Ovary (tissue), 3 donors: Measurements from ENCODE around the gene PAQR7.

ENCODE experiments used
- EP300 ChIP-seq: sonication (generic); formaldehyde crosslinking; IDR thresholded peaks from one replicate; pipeline ENCODE4 v1.6.1; 2017; ENCODE audit warnings: antibody characterized with exemption
- TF ChIP-seq, protein P1 (sequence below), 3 donors: fragments of 450-650 bp in 2 of 3; fragments of 200-600 bp in 1 of 3; IDR thresholded peaks; one replicate each; pipeline versions ENCODE4 v1.5.1 to v1.8.0; 2016 to 2022; ENCODE audit warnings: antibody characterized with exemption in 3 of 3, mild to moderate bottlenecking in 1 of 3
- donor health status: DM: no; HTN: no; CAD: no.

DNA sequence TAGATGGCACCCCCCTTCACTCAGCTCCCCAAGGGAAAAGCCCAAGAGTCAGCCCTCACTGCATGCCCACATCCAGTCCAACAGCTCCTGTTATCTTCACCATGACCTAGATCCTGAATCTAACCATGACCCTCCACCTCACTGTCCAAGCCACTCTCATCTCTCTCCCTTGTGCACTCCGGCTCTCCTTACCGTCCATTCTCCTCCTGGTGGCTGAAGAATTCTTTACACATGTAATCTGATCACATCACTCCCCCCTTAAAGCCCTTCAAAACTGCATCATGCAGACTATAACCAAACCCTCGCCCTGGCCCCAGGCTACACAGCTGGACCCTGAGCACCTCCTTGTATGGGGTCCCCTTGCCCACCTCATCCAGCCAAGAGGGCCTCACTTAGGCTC lies 14.0 kb upstream of the PAQR7 start:
- TF ChIP-seq, protein P1, sequence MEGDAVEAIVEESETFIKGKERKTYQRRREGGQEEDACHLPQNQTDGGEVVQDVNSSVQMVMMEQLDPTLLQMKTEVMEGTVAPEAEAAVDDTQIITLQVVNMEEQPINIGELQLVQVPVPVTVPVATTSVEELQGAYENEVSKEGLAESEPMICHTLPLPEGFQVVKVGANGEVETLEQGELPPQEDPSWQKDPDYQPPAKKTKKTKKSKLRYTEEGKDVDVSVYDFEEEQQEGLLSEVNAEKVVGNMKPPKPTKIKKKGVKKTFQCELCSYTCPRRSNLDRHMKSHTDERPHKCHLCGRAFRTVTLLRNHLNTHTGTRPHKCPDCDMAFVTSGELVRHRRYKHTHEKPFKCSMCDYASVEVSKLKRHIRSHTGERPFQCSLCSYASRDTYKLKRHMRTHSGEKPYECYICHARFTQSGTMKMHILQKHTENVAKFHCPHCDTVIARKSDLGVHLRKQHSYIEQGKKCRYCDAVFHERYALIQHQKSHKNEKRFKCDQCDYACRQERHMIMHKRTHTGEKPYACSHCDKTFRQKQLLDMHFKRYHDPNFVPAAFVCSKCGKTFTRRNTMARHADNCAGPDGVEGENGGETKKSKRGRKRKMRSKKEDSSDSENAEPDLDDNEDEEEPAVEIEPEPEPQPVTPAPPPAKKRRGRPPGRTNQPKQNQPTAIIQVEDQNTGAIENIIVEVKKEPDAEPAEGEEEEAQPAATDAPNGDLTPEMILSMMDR (IDR thresholded peaks at IDR 0.05) = no peak
- no peak for TF ChIP-seq EP300
